GM18502 (cell line): ENCODE measurements around the gene OR10A3.

ENCODE experiments used
- ATAC-seq: cut with Tn5 transposase; IDR thresholded peaks from one replicate; pipeline ENCODE4 v1.9.1; 2021; ENCODE audit warnings: mild to moderate bottlenecking; ENCODE audit not compliant: unreplicated experiment, poor library complexity

OR10A3 gene

GRCh38 chr11:7894251-7894650 lies 47.3 kb downstream of the OR10A3 start:
- ATAC-seq = no peak

GRCh38 chr11:7893796-7894195 lies 47.7 kb downstream of the OR10A3 start:
- ATAC-seq = no peak

GRCh38 chr11:7892840-7893254 lies 48.7 kb downstream of the OR10A3 start:
- peak; percentile 78 for ATAC-seq

- peak; percentile 62 for ATAC-seq
Observed at GRCh38 chr11:7892059-7892699, 49.3 kb downstream of the OR10A3 start.

- no peak for ATAC-seq
Observed at GRCh38 chr11:7890417-7891172, 50.9 kb downstream of the OR10A3 start.

- no peak for ATAC-seq
Observed at GRCh38 chr11:7889985-7890384, 51.5 kb downstream of the OR10A3 start.
